MM.1S (cell line): ENCODE data around the gene TCF7L2.

ENCODE experiments used
- EZH2 ChIP-seq: fragments of 300-600 bp; sonication (generic); optimal IDR thresholded peaks from 2 replicates; pipeline ENCODE3; 2017; ENCODE audit warnings: low read depth, mild to moderate bottlenecking, antibody characterized with exemption, low read length, mixed read lengths
- EZH2phosphoT487 ChIP-seq: fragments of 300-600 bp; sonication (generic); IDR thresholded peaks from 2 replicates; pipeline ENCODE4 v1.6.1; 2018; ENCODE audit warnings: antibody characterized with exemption, low read length
- TF ChIP-seq, protein P1 (sequence below): fragments of 300-600 bp; sonication (generic); IDR thresholded peaks from 2 replicates; pipeline ENCODE4 v1.5.1; 2016; ENCODE audit warnings: antibody characterized with exemption, low read length, mixed read lengths

DNA sequence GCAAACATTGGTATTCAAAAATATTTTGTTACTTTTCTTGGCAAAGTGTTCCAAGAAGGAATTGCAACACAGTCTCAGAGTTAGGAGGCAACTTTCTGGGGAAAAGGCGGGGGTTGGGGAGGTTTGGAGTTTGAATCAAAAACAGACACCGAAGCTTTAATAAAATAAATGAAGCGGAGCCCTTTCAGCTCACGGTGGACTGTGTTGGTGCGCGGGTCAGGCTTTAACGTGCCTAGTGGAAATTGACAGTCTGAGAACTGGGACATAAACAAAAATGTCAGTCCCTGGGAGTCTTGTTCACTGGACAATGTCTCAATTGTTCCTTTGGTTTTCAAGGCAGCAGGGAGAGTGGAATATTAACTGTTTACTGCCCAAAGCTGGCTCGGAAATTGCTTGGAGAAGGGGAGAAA lies 109.3 kb downstream of the TCF7L2 start:
- TF ChIP-seq EZH2 (no peak), EZH2phosphoT487 (no peak)
- TF ChIP-seq, protein P1, sequence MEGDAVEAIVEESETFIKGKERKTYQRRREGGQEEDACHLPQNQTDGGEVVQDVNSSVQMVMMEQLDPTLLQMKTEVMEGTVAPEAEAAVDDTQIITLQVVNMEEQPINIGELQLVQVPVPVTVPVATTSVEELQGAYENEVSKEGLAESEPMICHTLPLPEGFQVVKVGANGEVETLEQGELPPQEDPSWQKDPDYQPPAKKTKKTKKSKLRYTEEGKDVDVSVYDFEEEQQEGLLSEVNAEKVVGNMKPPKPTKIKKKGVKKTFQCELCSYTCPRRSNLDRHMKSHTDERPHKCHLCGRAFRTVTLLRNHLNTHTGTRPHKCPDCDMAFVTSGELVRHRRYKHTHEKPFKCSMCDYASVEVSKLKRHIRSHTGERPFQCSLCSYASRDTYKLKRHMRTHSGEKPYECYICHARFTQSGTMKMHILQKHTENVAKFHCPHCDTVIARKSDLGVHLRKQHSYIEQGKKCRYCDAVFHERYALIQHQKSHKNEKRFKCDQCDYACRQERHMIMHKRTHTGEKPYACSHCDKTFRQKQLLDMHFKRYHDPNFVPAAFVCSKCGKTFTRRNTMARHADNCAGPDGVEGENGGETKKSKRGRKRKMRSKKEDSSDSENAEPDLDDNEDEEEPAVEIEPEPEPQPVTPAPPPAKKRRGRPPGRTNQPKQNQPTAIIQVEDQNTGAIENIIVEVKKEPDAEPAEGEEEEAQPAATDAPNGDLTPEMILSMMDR = no peak
